ENCODE results near the gene TEX2. TPM values are rescaled to one million over a fixed set of nuclear protein-coding genes. Genes with fewer than 3 reads are reported as not detected.

TEX2 gene
- total and polyA plus RNA-seq, 2 donors (not counting 3 experiments of a cell fraction or from before 2014, with no cell fraction given) = 13.3 to 25.8 TPM

DNA sequence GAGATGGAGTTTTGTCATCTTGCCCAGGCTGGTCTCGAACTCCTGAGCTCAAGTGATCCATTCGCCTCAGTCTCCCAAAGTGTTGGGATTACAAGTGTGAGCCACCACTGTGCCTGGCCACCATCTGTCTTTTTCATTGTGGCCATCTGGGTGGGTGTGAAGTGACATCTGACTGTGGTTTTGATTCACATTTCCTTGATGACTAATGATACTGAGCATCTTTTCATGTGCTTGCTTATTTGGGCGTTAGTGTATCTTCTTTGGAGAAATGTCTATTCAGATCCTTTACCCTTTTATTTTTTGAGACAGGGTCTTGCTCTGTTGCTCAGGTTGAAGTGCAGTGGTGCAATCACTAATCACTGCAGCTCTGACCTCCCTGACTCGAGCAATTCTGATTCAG lies 79.2 kb downstream of the TEX2 start:
- ChIA-PET POLR2A (no interaction called here), CTCF (interaction anchor here (0.7 to 1.7 kb wide), 3 partner anchors 32 to 237 kb away, joined by 3 to 5 read pairs (median 3); no protein-coding TSS in a partner anchor)
- Histone ChIP-seq H3K27ac (ENCODE audit: insufficient read depth, low read depth, low read length) (no peak overlapping the region), H3K79me2 (ENCODE audit: control insufficient read depth, insufficient read depth, low read length) (no peaks in the 10 kb centered on the region), H3K36me3 (ENCODE audit: control insufficient read depth in 2 of 2, extremely low read depth in 1 of 2, insufficient read depth in 2 of 2, low read length in 2 of 2) (peaks cover 0 to 2% of the 10 kb centered on the region in 2 experiments), H3K9me3 (replicated peaks; ENCODE audit: control insufficient read depth, insufficient read depth, low read length) (no peaks in the 10 kb centered on the region), H3K27me3 (ENCODE audit: control insufficient read depth in 2 of 2, insufficient read depth in 2 of 2, low read length in 2 of 2) (no peaks in the 10 kb centered on the region), H3K4me2 (ENCODE audit: insufficient read depth, low read length) (no peak overlapping the region), H4K20me1 (replicated peaks; ENCODE audit: control insufficient read depth, extremely low read depth, insufficient read depth, low read length) (no peaks in the 10 kb centered on the region), H2AFZ (ENCODE audit: low read depth, low read length) (no peak overlapping the region), H3K9me1 (replicated peaks; ENCODE audit: control insufficient read depth, extremely low read depth, insufficient read depth, low read length) (no peaks in the 10 kb centered on the region), H3K9ac (replicated peaks; ENCODE audit: extremely low read depth, insufficient read depth, low read length) (no peak overlapping the region), H3K4me1 (ENCODE audit: control insufficient read depth, extremely low read depth, insufficient read depth, low read length) (peaks cover 12% of the 10 kb centered on the region), H3K4me3 (replicated peaks in 1 of 3; ENCODE audit: insufficient read depth in 1 of 3, low read depth in 1 of 3, low read length in 3 of 3) (no peak overlapping the region)
- dilution Hi-C loops (cut with MboI; ENCODE audit: extremely low pct_ligation_motif_present, low sequenced_read_pairs) = no loop called here
- FAIRE-seq (no peak), DNase-seq (ENCODE audit: low read depth, low spot score) (peak; percentile 6)
- no TSS peak for BruUV-seq (replicated peaks)
- TF ChIP-seq FOS (IDR thresholded peaks at IDR 0.05; ENCODE audit: borderline replicate concordance, insufficient read depth, low read length) = peak; percentile 47
- no peak for TF ChIP-seq GATA2 (IDR thresholded peaks at IDR 0.05; ENCODE audit: insufficient read depth, insufficient read length, low read depth, low read length)
- intact Hi-C loops (cut with micrococcal nuclease) = no loop called here

GRCh38 chr17:64182325-64183012 lies 80.6 kb downstream of the TEX2 start:
- H4K20me1 ChIP-seq (replicated peaks; ENCODE audit: control insufficient read depth, extremely low read depth, insufficient read depth, low read length) = no peaks in the 10 kb centered on the region
- H3K4me2 ChIP-seq (ENCODE audit: insufficient read depth, low read length) = no peak overlapping the region
- H3K27ac ChIP-seq (ENCODE audit: insufficient read depth, low read depth, low read length) = no peak overlapping the region
- no peaks in the 10 kb centered on the region for H3K36me3 ChIP-seq (ENCODE audit: control insufficient read depth in 2 of 2, extremely low read depth in 1 of 2, insufficient read depth in 2 of 2, low read length in 2 of 2)
- no peaks in the 10 kb centered on the region for H3K79me2 ChIP-seq (ENCODE audit: control insufficient read depth, insufficient read depth, low read length)
- dilution Hi-C loops (cut with MboI; ENCODE audit: extremely low pct_ligation_motif_present, low sequenced_read_pairs) = no loop called here
- no peak overlapping the region for H3K9ac ChIP-seq (replicated peaks; ENCODE audit: extremely low read depth, insufficient read depth, low read length)
- H3K4me3 ChIP-seq (replicated peaks in 1 of 3; ENCODE audit: insufficient read depth in 1 of 3, low read depth in 1 of 3, low read length in 3 of 3) = no peak overlapping the region
- intact Hi-C loops (cut with micrococcal nuclease) = no loop called here
- no peak for DNase-seq (ENCODE audit: low read depth, low spot score)
- no peak for FAIRE-seq
- peaks cover 12% of the 10 kb centered on the region for H3K4me1 ChIP-seq (ENCODE audit: control insufficient read depth, extremely low read depth, insufficient read depth, low read length)
- BruUV-seq (replicated peaks) = no TSS peak
- POLR2A ChIA-PET = no interaction called here
- H3K9me3 ChIP-seq (replicated peaks; ENCODE audit: control insufficient read depth, insufficient read depth, low read length) = no peaks in the 10 kb centered on the region
- no peak overlapping the region for H2AFZ ChIP-seq (ENCODE audit: low read depth, low read length)
- no peak for TF ChIP-seq JUN (IDR thresholded peaks at IDR 0.05; ENCODE audit: borderline replicate concordance, insufficient read depth, insufficient read length, low read depth)
- no peak for TF ChIP-seq GATA2 (IDR thresholded peaks at IDR 0.05; ENCODE audit: insufficient read depth, insufficient read length, low read depth, low read length)
- no peak for TF ChIP-seq FOS (IDR thresholded peaks at IDR 0.05; ENCODE audit: borderline replicate concordance, insufficient read depth, low read length)
- TF ChIP-seq MYC (IDR thresholded peaks at IDR 0.05; ENCODE audit: low read depth, low read length) = no peak
- TF ChIP-seq MAX (IDR thresholded peaks at IDR 0.05; ENCODE audit: insufficient read depth, insufficient read length) = no peak
- no peak for TF ChIP-seq POLR2AphosphoS5 (IDR thresholded peaks at IDR 0.05; ENCODE audit: insufficient read depth, low read depth, low read length)
- TF ChIP-seq, protein P1, sequence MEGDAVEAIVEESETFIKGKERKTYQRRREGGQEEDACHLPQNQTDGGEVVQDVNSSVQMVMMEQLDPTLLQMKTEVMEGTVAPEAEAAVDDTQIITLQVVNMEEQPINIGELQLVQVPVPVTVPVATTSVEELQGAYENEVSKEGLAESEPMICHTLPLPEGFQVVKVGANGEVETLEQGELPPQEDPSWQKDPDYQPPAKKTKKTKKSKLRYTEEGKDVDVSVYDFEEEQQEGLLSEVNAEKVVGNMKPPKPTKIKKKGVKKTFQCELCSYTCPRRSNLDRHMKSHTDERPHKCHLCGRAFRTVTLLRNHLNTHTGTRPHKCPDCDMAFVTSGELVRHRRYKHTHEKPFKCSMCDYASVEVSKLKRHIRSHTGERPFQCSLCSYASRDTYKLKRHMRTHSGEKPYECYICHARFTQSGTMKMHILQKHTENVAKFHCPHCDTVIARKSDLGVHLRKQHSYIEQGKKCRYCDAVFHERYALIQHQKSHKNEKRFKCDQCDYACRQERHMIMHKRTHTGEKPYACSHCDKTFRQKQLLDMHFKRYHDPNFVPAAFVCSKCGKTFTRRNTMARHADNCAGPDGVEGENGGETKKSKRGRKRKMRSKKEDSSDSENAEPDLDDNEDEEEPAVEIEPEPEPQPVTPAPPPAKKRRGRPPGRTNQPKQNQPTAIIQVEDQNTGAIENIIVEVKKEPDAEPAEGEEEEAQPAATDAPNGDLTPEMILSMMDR (IDR thresholded peaks at IDR 0.05; ENCODE audit: extremely low read depth in 1 of 2, insufficient read depth in 1 of 2, low read depth in 1 of 2, low read length in 2 of 2) = no peak
- TF ChIP-seq POLR2A (IDR thresholded peaks at IDR 0.05; ENCODE audit: low read depth, low read length) = no peak
- TF ChIP-seq EZH2 (IDR thresholded peaks at IDR 0.05; ENCODE audit: borderline replicate concordance, low read depth, low read length, severe bottlenecking) = no peak
- H3K9me1 ChIP-seq (replicated peaks; ENCODE audit: control insufficient read depth, extremely low read depth, insufficient read depth, low read length) = no peaks in the 10 kb centered on the region
- CTCF ChIA-PET = no interaction called here
- H3K27me3 ChIP-seq (ENCODE audit: control insufficient read depth in 2 of 2, insufficient read depth in 2 of 2, low read length in 2 of 2) = no peaks in the 10 kb centered on the region

All from endothelial cell of umbilical vein (primary cell).